Brain microvascular endothelial cell (primary cell): ENCODE results near the gene STXBP5.

ENCODE experiments used
- DNase-seq: peaks from one replicate; pipeline ENCODE4 v3.0.0-alpha.2; 2020
- H3K27ac ChIP-seq: fragments of 250-450 bp; sonication (Bioruptor Pico); 2 replicates; pipeline ENCODE4 v1.5.1; 2020; ENCODE audit warnings: mild to moderate bottlenecking, moderate library complexity
- H3K27me3 ChIP-seq: fragments of 250-450 bp; sonication (Bioruptor Pico); replicated peaks from 2 replicates; pipeline ENCODE4 v1.5.1; 2020; ENCODE audit warnings: mild to moderate bottlenecking
- H3K36me3 ChIP-seq: fragments of 250-450 bp; sonication (Bioruptor Pico); replicated peaks from 2 replicates; pipeline ENCODE4 v1.5.1; 2020; ENCODE audit warnings: mild to moderate bottlenecking
- H3K4me3 ChIP-seq: 2 replicates; pipeline ENCODE4 v1.5.1; 2011; ENCODE audit warnings: low read depth, mild to moderate bottlenecking, control low read depth, low read length, moderate library complexity
- in situ Hi-C: cut with HindIII; loops from 2 replicates; pipeline ENCODE4 v1.10.0; 2017; ENCODE audit warnings: low sequenced_read_pairs, low pct_ligation_motif_present
- TF ChIP-seq, protein P1 (sequence below): IDR thresholded peaks from 2 replicates; pipeline ENCODE4 v1.5.1; 2011; ENCODE audit warnings: low read depth, mild to moderate bottlenecking, moderate library complexity, low read length, control low read depth, inconsistent platforms; ENCODE audit errors: missing control alignments

The STXBP5 gene

GRCh38 chr6:147297663-147298316 lies 93.6 kb downstream of the STXBP5 start:
- DNase-seq = no peak
- Histone ChIP-seq H3K27ac (no peak overlapping the region), H3K27me3 (no peaks in the 10 kb centered on the region), H3K4me3 (no peak overlapping the region), H3K36me3 (peaks cover 8% of the 10 kb centered on the region)
- TF ChIP-seq, protein P1, sequence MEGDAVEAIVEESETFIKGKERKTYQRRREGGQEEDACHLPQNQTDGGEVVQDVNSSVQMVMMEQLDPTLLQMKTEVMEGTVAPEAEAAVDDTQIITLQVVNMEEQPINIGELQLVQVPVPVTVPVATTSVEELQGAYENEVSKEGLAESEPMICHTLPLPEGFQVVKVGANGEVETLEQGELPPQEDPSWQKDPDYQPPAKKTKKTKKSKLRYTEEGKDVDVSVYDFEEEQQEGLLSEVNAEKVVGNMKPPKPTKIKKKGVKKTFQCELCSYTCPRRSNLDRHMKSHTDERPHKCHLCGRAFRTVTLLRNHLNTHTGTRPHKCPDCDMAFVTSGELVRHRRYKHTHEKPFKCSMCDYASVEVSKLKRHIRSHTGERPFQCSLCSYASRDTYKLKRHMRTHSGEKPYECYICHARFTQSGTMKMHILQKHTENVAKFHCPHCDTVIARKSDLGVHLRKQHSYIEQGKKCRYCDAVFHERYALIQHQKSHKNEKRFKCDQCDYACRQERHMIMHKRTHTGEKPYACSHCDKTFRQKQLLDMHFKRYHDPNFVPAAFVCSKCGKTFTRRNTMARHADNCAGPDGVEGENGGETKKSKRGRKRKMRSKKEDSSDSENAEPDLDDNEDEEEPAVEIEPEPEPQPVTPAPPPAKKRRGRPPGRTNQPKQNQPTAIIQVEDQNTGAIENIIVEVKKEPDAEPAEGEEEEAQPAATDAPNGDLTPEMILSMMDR = no peak
- in situ Hi-C loops = no loop called here

GRCh38 chr6:147298461-147298860 lies 94.2 kb downstream of the STXBP5 start:
- H3K27ac ChIP-seq = no peak overlapping the region
- H3K27me3 ChIP-seq = no peaks in the 10 kb centered on the region
- DNase-seq = no peak
- H3K36me3 ChIP-seq = peaks cover 9% of the 10 kb centered on the region
- no peak overlapping the region for H3K4me3 ChIP-seq
- TF ChIP-seq, protein P1 = no peak
- in situ Hi-C loops = no loop called here

DNA sequence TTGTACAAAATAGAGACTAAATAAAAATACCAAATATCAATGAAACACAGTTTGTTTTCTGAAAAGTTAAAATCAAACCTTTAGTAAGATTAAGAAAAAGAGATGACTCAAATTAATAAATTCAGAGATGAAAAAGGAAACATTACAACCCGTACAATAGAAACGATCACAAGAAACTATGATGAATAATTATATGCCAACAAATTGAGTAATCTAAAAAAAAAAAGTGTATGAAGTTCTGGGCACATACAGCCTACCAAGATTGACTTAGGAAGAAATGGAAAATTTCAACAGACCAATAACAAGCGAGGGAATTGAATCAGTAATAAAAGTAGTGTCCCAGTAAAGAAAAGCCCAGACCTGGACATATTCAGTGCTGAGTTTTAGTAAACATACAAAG lies 94.8 kb downstream of the STXBP5 start:
- in situ Hi-C loops = no loop called here
- H3K4me3 ChIP-seq = no peak overlapping the region
- H3K27ac ChIP-seq = no peak overlapping the region
- TF ChIP-seq, protein P1 = no peak
- no peaks in the 10 kb centered on the region for H3K27me3 ChIP-seq
- no peak for DNase-seq
- H3K36me3 ChIP-seq = peaks cover 14% of the 10 kb centered on the region

DNA sequence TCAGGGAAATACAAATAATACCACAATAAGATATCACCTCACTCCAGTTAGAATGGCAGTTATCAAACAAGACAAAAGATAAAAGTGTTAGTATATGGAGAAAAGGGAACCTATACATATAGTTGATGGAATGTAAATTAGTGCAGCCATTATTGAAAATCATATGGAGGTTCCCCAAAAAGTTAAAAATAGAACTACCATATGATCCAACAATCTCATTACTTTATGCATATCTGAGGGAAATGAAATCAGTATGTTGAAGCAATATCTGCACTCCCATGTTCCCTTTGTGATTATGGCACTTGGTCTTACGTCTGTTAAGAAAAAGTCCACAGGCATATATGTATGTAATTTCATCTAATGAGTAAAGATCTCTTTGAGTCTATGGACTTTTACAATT lies 96.9 kb downstream of the STXBP5 start:
- H3K4me3 ChIP-seq = no peak overlapping the region
- H3K36me3 ChIP-seq = peaks cover 18% of the 10 kb centered on the region
- no peak for DNase-seq
- H3K27me3 ChIP-seq = no peaks in the 10 kb centered on the region
- in situ Hi-C loops = no loop called here
- H3K27ac ChIP-seq = no peak overlapping the region
- TF ChIP-seq, protein P1 = no peak

DNA sequence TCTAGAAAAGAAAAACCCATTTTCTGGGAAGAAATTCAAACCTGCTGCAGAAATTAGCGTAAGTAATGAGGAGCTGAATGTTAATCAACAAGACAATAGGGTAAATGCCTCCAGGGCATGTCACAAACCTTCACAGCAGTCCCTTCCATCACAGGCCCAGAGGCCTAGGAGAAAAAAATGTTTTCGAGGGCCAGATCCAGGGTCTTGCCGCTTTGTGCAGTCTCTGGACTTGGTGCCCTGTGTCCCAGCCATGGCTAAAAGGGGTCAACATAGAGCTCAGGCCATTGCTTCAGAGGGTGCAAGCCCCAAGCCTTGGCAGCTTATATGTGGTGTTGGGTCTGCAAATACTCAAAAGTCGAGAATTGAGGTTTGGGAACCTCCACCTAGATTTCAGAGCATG lies 99.8 kb downstream of the STXBP5 start:
- H3K27me3 ChIP-seq = no peaks in the 10 kb centered on the region
- H3K4me3 ChIP-seq = no peak overlapping the region
- no peak overlapping the region for H3K27ac ChIP-seq
- no peak for DNase-seq
- H3K36me3 ChIP-seq = peaks cover 12% of the 10 kb centered on the region
- in situ Hi-C loops = no loop called here
- TF ChIP-seq, protein P1 = no peak

DNA sequence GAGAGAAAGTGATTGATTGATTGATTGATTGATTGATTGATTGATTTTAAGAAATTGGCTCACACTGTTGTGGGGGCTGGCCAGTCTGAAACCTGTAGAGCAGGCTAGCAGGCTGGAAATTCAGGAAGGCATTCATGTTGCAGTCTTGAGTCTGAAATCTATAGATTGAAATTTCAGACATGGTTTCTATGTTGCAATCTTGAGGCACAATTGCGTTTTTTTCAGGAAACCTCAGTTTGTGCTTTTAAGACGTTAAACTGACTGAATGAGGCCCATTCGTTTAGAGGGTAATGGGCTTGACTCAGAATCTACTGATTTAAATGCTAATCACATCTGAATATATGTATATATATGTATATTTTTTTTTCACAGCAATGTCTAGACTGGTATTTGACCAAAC lies 106.3 kb downstream of the STXBP5 start:
- DNase-seq = no peak
- peaks cover 8% of the 10 kb centered on the region for H3K36me3 ChIP-seq
- TF ChIP-seq, protein P1 = no peak
- in situ Hi-C loops = no loop called here
- no peak overlapping the region for H3K27ac ChIP-seq
- no peaks in the 10 kb centered on the region for H3K27me3 ChIP-seq
- H3K4me3 ChIP-seq = no peak overlapping the region
